ENCODE data around the gene LONRF3. TPM values are rescaled to one million over a fixed set of nuclear protein-coding genes. Genes with fewer than 3 reads are reported as not detected.

LONRF3 gene
- under 0.01 and 0.44 TPM in 2 replicates for total RNA-seq (2012; rRNA removed)

DNA sequence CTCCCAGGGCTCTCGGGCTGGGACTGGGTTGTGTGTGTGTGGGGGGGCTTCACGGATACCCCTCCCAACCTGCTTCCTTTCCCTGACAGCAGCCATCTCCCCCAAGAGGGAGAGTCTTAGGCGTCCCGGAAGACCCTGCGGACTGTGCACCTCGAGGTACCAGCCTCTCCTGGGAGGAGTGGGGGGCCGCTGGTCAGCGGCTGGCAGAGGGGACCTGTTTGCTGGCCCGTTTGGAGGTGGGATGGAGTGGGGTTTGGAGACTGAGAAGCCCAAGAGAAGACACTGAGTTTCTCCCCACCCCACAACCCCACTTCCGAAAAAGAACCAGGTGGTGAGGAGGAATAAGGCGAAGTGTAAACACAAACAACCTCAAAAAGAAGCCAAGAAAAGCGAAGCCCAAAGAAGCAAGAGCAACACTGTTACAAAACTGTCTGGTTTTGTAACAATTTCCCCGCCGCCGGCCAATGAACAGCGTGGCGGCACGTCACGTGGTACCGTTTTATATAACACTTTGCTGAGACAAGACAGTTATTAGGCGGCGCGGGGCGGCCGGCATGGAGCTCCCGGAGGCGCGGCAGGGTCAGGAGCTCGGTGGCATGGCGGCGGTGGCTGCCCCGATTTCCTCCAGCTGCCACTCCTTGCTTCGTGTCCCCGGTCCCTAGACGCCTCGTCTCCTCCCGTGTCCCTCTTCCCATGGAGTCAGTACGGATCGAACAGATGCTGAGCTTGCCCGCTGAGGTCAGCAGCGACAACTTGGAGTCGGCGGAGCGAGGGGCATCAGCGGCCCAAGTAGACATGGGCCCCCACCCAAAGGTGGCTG is at the start of gene LONRF3:
Gene LONRF3 (plus strand): TSS at position 531 of the 820 bp plus-strand sequence. CDS start 163 bp downstream, at position 694.
- Histone ChIP-seq H3K9me3 (replicated peaks; ENCODE audit: low read length) (no peaks in the 10 kb centered on the region), H3K9ac (ENCODE audit: low read depth, low read length) (no peak within 1 kb of the TSS), H3K4me3 (ENCODE audit: low read length) (peak within 1 kb of the TSS; percentile 61), H3K27me3 (ENCODE audit: control insufficient read depth, insufficient read depth, low read length) (peaks cover 41% of the 10 kb centered on the region), H3K36me3 (ENCODE audit: insufficient read depth, low read length) (no peaks in the 10 kb centered on the region), H3K4me2 (ENCODE audit: low read length) (peak within 1 kb of the TSS; percentile 85), H3K4me1 (ENCODE audit: control insufficient read depth, insufficient read depth, low read length) (peaks cover 19% of the 10 kb centered on the region)

DNA sequence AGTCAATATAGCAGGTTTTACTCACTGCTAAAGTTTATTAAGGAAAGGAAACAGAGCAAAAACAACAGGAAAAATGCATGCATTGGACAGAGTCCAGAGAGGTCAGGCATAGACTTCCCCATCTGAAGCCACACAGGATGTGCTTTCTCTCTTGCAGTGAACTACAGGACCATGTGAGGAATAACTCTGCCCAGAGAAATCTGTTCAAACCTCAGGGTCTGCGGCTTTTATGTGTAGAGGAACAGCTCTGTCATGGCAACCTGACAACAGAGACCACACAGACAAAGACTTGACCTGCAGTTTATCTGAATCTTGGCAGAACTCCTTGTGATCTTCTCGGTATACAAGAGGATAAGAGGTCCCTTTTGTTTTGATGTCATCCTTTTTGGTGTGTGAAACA is 46.3 kb upstream of the LONRF3 start:
- no peak overlapping the region for H3K4me3 ChIP-seq (ENCODE audit: low read length)
- no peak overlapping the region for H3K4me2 ChIP-seq (ENCODE audit: low read length)

DNA sequence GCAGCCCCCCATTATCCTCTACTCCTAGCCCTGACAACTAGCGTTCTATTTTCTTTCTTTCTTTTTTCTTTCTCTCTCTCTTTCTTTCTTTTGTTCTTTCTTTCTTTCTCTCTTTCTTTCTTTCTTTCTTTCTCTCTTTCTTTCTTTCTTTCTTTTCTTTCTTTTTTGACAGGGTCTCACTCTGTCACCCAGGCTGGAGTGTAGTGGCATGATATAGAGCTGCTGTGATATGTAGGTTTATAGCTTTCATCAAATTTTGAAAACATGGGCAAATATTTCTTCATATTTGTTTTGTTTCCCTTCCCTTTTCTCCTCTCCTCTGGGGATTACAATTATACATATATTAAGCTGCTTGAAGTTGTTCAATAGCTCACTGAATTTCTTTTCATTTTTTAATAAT is 39.1 kb upstream of the LONRF3 start:
- H3K4me2 ChIP-seq (ENCODE audit: low read length), result no peak overlapping the region
- no peaks in the 10 kb centered on the region for H3K36me3 ChIP-seq (ENCODE audit: insufficient read depth, low read length)
- H3K27me3 ChIP-seq (ENCODE audit: control insufficient read depth, insufficient read depth, low read length), result no peaks in the 10 kb centered on the region
- H3K9ac ChIP-seq (ENCODE audit: low read depth, low read length), result no peak overlapping the region
- H3K9me3 ChIP-seq (replicated peaks; ENCODE audit: low read length), result no peaks in the 10 kb centered on the region
- H3K4me3 ChIP-seq (ENCODE audit: low read length), result no peak overlapping the region
- H3K4me1 ChIP-seq (ENCODE audit: control insufficient read depth, insufficient read depth, low read length), result no peaks in the 10 kb centered on the region

More for the DNA sequence above, 46.3 kb upstream of the LONRF3 start:
- no peaks in the 10 kb centered on the region for H3K27me3 ChIP-seq (ENCODE audit: control insufficient read depth, insufficient read depth, low read length)
- no peaks in the 10 kb centered on the region for H3K9me3 ChIP-seq (replicated peaks; ENCODE audit: low read length)
- H3K36me3 ChIP-seq (ENCODE audit: insufficient read depth, low read length), result no peaks in the 10 kb centered on the region
- H3K9ac ChIP-seq (ENCODE audit: low read depth, low read length), result no peak overlapping the region
- no peaks in the 10 kb centered on the region for H3K4me1 ChIP-seq (ENCODE audit: control insufficient read depth, insufficient read depth, low read length)

GRCh38 chrX:118941147-118941546 is 33.3 kb upstream of the LONRF3 start:
- H3K9me3 ChIP-seq (replicated peaks; ENCODE audit: low read length), result no peaks in the 10 kb centered on the region
- no peak overlapping the region for H3K4me2 ChIP-seq (ENCODE audit: low read length)
- H3K27me3 ChIP-seq (ENCODE audit: control insufficient read depth, insufficient read depth, low read length), result no peaks in the 10 kb centered on the region
- H3K36me3 ChIP-seq (ENCODE audit: insufficient read depth, low read length), result no peaks in the 10 kb centered on the region
- H3K9ac ChIP-seq (ENCODE audit: low read depth, low read length), result no peak overlapping the region
- no peak overlapping the region for H3K4me3 ChIP-seq (ENCODE audit: low read length)
- H3K4me1 ChIP-seq (ENCODE audit: control insufficient read depth, insufficient read depth, low read length), result no peaks in the 10 kb centered on the region

DNA sequence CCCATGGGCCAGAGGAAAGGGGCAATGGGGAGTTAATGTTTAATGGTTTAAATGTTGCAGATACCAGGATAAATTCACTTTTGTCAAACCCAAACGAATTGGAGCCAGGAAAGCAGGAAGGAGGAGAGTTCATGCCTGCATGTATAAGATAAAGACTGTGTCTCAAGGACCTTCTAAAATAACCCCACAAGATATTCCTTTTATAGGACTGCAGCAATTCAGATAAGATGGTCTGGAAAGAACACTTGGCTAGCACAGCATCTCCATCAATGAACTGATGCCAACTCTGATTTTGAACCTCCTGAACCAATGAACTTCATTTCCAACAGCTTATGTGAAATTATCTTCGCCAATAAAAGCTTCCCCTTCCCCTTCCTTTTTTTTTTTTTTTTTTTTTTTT is 31.3 kb upstream of the LONRF3 start:
- no peaks in the 10 kb centered on the region for H3K9me3 ChIP-seq (replicated peaks; ENCODE audit: low read length)
- no peaks in the 10 kb centered on the region for H3K36me3 ChIP-seq (ENCODE audit: insufficient read depth, low read length)
- no peak overlapping the region for H3K9ac ChIP-seq (ENCODE audit: low read depth, low read length)
- no peak overlapping the region for H3K4me3 ChIP-seq (ENCODE audit: low read length)
- no peak overlapping the region for H3K4me2 ChIP-seq (ENCODE audit: low read length)
- H3K27me3 ChIP-seq (ENCODE audit: control insufficient read depth, insufficient read depth, low read length), result no peaks in the 10 kb centered on the region
- no peaks in the 10 kb centered on the region for H3K4me1 ChIP-seq (ENCODE audit: control insufficient read depth, insufficient read depth, low read length)

- Histone ChIP-seq H3K27me3 (ENCODE audit: control insufficient read depth, insufficient read depth, low read length) (no peaks in the 10 kb centered on the region), H3K36me3 (ENCODE audit: insufficient read depth, low read length) (no peaks in the 10 kb centered on the region), H3K9ac (ENCODE audit: low read depth, low read length) (no peak overlapping the region), H3K4me3 (ENCODE audit: low read length) (no peak overlapping the region), H3K4me1 (ENCODE audit: control insufficient read depth, insufficient read depth, low read length) (no peaks in the 10 kb centered on the region), H3K9me3 (replicated peaks; ENCODE audit: low read length) (no peaks in the 10 kb centered on the region), H3K4me2 (ENCODE audit: low read length) (no peak overlapping the region)
These were observed 28.5 kb upstream of the LONRF3 start for GRCh38 chrX:118945921-118946320.

DNA sequence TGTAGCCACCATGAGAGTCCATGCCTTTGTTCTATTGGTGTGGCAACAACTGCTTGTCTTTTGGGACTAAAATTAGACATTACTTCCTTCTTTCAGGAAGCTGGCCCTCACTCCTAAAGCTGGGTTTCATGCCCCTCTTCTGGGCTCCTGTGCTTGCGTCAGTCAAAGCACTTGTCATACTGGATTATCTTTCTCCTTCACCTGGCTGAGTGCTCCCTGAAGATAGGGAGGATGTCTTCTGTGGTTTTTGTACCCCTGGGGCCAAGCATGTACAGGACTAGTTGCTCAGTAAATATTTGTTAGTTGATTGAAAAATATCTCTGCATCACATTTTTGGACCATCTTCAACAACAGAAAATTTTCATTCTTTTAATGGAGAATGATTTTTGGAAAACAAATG is 26.1 kb upstream of the LONRF3 start:
- H3K4me3 ChIP-seq (ENCODE audit: low read length), result no peak overlapping the region
- H3K27me3 ChIP-seq (ENCODE audit: control insufficient read depth, insufficient read depth, low read length), result no peaks in the 10 kb centered on the region
- no peaks in the 10 kb centered on the region for H3K4me1 ChIP-seq (ENCODE audit: control insufficient read depth, insufficient read depth, low read length)
- H3K36me3 ChIP-seq (ENCODE audit: insufficient read depth, low read length), result no peaks in the 10 kb centered on the region
- H3K4me2 ChIP-seq (ENCODE audit: low read length), result no peak overlapping the region
- H3K9ac ChIP-seq (ENCODE audit: low read depth, low read length), result no peak overlapping the region
- H3K9me3 ChIP-seq (replicated peaks; ENCODE audit: low read length), result no peaks in the 10 kb centered on the region

DNA sequence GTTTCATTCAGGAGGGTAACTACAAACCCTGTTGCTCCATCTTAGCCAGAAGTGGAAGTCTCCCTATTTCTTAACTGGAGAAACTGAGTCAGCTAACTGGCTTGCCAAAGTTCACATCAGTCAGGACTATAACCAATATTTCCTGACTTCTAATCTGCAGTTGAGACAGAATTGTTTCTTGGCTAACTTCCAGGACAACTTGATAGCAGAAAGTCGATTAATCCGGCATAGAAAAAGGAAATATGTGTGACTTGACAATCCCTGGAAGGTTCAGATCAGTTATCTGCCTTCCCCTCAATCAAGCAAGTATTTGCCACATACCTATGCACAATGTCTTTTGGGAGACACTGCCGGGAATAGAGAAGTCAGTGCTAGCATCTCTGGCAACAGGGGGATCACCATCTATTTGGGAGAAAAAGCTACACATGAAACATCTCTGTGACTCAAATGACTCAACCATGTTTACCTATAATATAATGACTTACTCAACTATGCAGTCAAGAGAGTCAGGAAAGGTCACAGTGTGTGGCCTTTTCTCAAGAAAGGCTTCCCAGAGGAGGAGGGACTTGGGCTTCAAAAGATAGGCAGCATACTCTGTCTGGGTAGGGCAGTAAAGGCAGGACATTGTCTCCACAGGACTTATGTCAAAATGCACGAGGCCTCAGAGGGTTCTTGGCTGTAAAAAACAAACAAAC is 12.4 kb upstream of the LONRF3 start:
- Histone ChIP-seq H3K4me2 (ENCODE audit: low read length) (no peak overlapping the region), H3K4me3 (ENCODE audit: low read length) (no peak overlapping the region), H3K27me3 (ENCODE audit: control insufficient read depth, insufficient read depth, low read length) (peaks cover 3% of the 10 kb centered on the region), H3K4me1 (ENCODE audit: control insufficient read depth, insufficient read depth, low read length) (no peaks in the 10 kb centered on the region), H3K9me3 (replicated peaks; ENCODE audit: low read length) (no peaks in the 10 kb centered on the region), H3K9ac (ENCODE audit: low read depth, low read length) (no peak overlapping the region), H3K36me3 (ENCODE audit: insufficient read depth, low read length) (no peaks in the 10 kb centered on the region)

GRCh38 chrX:118963159-118963558 is 11.3 kb upstream of the LONRF3 start:
- Histone ChIP-seq H3K27me3 (ENCODE audit: control insufficient read depth, insufficient read depth, low read length) (peaks cover 3% of the 10 kb centered on the region), H3K4me1 (ENCODE audit: control insufficient read depth, insufficient read depth, low read length) (no peaks in the 10 kb centered on the region), H3K9me3 (replicated peaks; ENCODE audit: low read length) (no peaks in the 10 kb centered on the region), H3K4me2 (ENCODE audit: low read length) (no peak overlapping the region), H3K36me3 (ENCODE audit: insufficient read depth, low read length) (no peaks in the 10 kb centered on the region), H3K9ac (ENCODE audit: low read depth, low read length) (no peak overlapping the region), H3K4me3 (ENCODE audit: low read length) (no peak overlapping the region)

- Histone ChIP-seq H3K9me3 (replicated peaks; ENCODE audit: low read length) (no peaks in the 10 kb centered on the region), H3K36me3 (ENCODE audit: insufficient read depth, low read length) (no peaks in the 10 kb centered on the region), H3K4me2 (ENCODE audit: low read length) (no peak overlapping the region), H3K4me3 (ENCODE audit: low read length) (no peak overlapping the region), H3K27me3 (ENCODE audit: control insufficient read depth, insufficient read depth, low read length) (peaks cover 3% of the 10 kb centered on the region), H3K9ac (ENCODE audit: low read depth, low read length) (no peak overlapping the region), H3K4me1 (ENCODE audit: control insufficient read depth, insufficient read depth, low read length) (no peaks in the 10 kb centered on the region)
These were observed 10.2 kb upstream of the LONRF3 start for GRCh38 chrX:118964252-118964651.

GRCh38 chrX:118965395-118965794 is 9.0 kb upstream of the LONRF3 start:
- Histone ChIP-seq H3K36me3 (ENCODE audit: insufficient read depth, low read length) (no peaks in the 10 kb centered on the region), H3K4me2 (ENCODE audit: low read length) (no peak overlapping the region), H3K4me3 (ENCODE audit: low read length) (no peak overlapping the region), H3K9me3 (replicated peaks; ENCODE audit: low read length) (no peaks in the 10 kb centered on the region), H3K4me1 (ENCODE audit: control insufficient read depth, insufficient read depth, low read length) (no peaks in the 10 kb centered on the region), H3K9ac (ENCODE audit: low read depth, low read length) (no peak overlapping the region), H3K27me3 (ENCODE audit: control insufficient read depth, insufficient read depth, low read length) (peaks cover 7% of the 10 kb centered on the region)

Data from skeletal muscle satellite cell (primary cell).